HEK293T (cell line): ENCODE measurements around the gene C1QC.
"Not testable (repeated sequence)": the region's sequence is repeated elsewhere in the genome, so short reads cannot be mapped to it uniquely, and the experiment has no call there.

Experiments used
- CTCF ChIA-PET: fragments of 350-600 bp; formaldehyde crosslinking; extraction: SDS; loops from one replicate; lab custom pipeline; 2021; ENCODE audit warnings: antibody characterized with exemption, inconsistent platforms; lab: Yijun Ruan, JAX
- POLR2A ChIA-PET: fragments of 350-600 bp; formaldehyde crosslinking; extraction: SDS; loops from one replicate; lab custom pipeline; 2020; ENCODE audit warnings: antibody characterized with exemption, inconsistent platforms; lab: Yijun Ruan, JAX
- DNase-seq: peaks from one replicate; pipeline ENCODE4 v3.0.0; 2012; ENCODE audit warnings: mixed read lengths; ENCODE audit errors: extremely low spot score
- ARNT ChIP-seq: fragments of 450-650 bp; IDR thresholded peaks from 2 replicates; pipeline ENCODE4 v1.6.1; 2017; ENCODE audit warnings: mild to moderate bottlenecking
- BHLHE40 ChIP-seq: fragments of 450-650 bp; IDR thresholded peaks from 2 replicates; pipeline ENCODE4 v1.6.1; 2016; ENCODE audit warnings: mild to moderate bottlenecking, moderate library complexity, borderline replicate concordance
- CTBP1 ChIP-seq: fragments of 450-650 bp; IDR thresholded peaks from 2 replicates; pipeline ENCODE4 v1.6.1; 2016; ENCODE audit warnings: borderline replicate concordance
- ELF4 ChIP-seq: fragments of 450-650 bp; IDR thresholded peaks from 2 replicates; pipeline ENCODE4 v1.6.1; 2017; ENCODE audit warnings: antibody characterized with exemption
- FOXA1 ChIP-seq: fragments of 450-650 bp; IDR thresholded peaks from 2 replicates; pipeline ENCODE4 v1.6.1; 2016; ENCODE audit warnings: mild to moderate bottlenecking
- FOXK2 ChIP-seq: fragments of 450-650 bp; IDR thresholded peaks from 2 replicates; pipeline ENCODE4 v1.6.1; 2016; ENCODE audit warnings: mild to moderate bottlenecking
- FOXM1 ChIP-seq: fragments of 450-650 bp; IDR thresholded peaks from 2 replicates; pipeline ENCODE4 v1.6.1; 2017; ENCODE audit warnings: mild to moderate bottlenecking, borderline replicate concordance
- HDGF ChIP-seq: fragments of 450-650 bp; IDR thresholded peaks from 2 replicates; pipeline ENCODE4 v1.6.1; 2017; ENCODE audit warnings: antibody characterized with exemption, borderline replicate concordance
- L3MBTL2 ChIP-seq: fragments of 450-650 bp; conservative IDR thresholded peaks from 2 replicates; pipeline ENCODE4 v1.6.1; 2016; ENCODE audit warnings: mild to moderate bottlenecking
- LEF1 ChIP-seq: fragments of 450-650 bp; IDR thresholded peaks from 2 replicates; pipeline ENCODE4 v1.6.1; 2017; ENCODE audit warnings: mild to moderate bottlenecking, borderline replicate concordance
- NFRKB ChIP-seq: fragments of 450-650 bp; IDR thresholded peaks from 2 replicates; pipeline ENCODE4 v1.6.1; 2016; ENCODE audit warnings: mild to moderate bottlenecking, moderate library complexity
- PKNOX1 ChIP-seq: fragments of 450-650 bp; IDR thresholded peaks from 2 replicates; pipeline ENCODE4 v1.6.1; 2016
- SP1 ChIP-seq: fragments of 450-650 bp; IDR thresholded peaks from 2 replicates; pipeline ENCODE4 v1.6.1; 2017
- SUZ12 ChIP-seq: fragments of 450-650 bp; IDR thresholded peaks from 2 replicates; pipeline ENCODE4 v1.6.1; 2016; ENCODE audit warnings: mild to moderate bottlenecking
- TARDBP ChIP-seq: fragments of 450-650 bp; IDR thresholded peaks from 2 replicates; pipeline ENCODE4 v1.6.1; 2016
- ZNF384 ChIP-seq: fragments of 450-650 bp; IDR thresholded peaks from 2 replicates; pipeline ENCODE4 v1.6.1; 2016

Gene C1QC

GRCh38 chr1:22665752-22666151 is 22.3 kb downstream of the C1QC start:
- peak; percentile 53 for DNase-seq
- no peak for TF ChIP-seq NFRKB
- TF ChIP-seq CTBP1, result no peak
- no peak for TF ChIP-seq PKNOX1
- no peak for TF ChIP-seq TARDBP
- no peak for TF ChIP-seq BHLHE40
- TF ChIP-seq LEF1, result no peak
- no peak for TF ChIP-seq L3MBTL2
- TF ChIP-seq FOXA1, result no peak
- TF ChIP-seq SP1, result no peak
- TF ChIP-seq ELF4, result no peak
- TF ChIP-seq FOXM1, result no peak
- no peak for TF ChIP-seq HDGF
- TF ChIP-seq ARNT, result no peak
- ChIA-PET CTCF (interaction anchor here (1.4 kb wide), 1 partner anchor 265 kb away, joined by 4 read pairs; no protein-coding TSS in a partner anchor), POLR2A (no interaction called here)

- DNase-seq, result no peak
- TF ChIP-seq BHLHE40 (no peak), FOXM1 (no peak), ELF4 (no peak), CTBP1 (no peak), FOXK2 (no peak), SUZ12 (no peak), ZNF384 (no peak), ARNT (no peak)
- CTCF ChIA-PET, result interaction anchor here (1.4 kb wide), 1 partner anchor 264 kb away, joined by 4 read pairs; no protein-coding TSS in a partner anchor
- POLR2A ChIA-PET, result no interaction called here
Observed at GRCh38 chr1:22666412-22666811, 23.0 kb downstream of the C1QC start.

GRCh38 chr1:22668840-22669239 is 25.4 kb downstream of the C1QC start:
- CTCF ChIA-PET, POLR2A ChIA-PET, DNase-seq: not testable (repeated sequence)

GRCh38 chr1:22670352-22670975 is 27.0 kb downstream of the C1QC start:
- POLR2A ChIA-PET, result no interaction called here
- DNase-seq, result no peak
- CTCF ChIA-PET, result no interaction called here
- TF ChIP-seq L3MBTL2, result no peak
- no peak for TF ChIP-seq LEF1
- no peak for TF ChIP-seq PKNOX1
- TF ChIP-seq NFRKB, result no peak
- no peak for TF ChIP-seq TARDBP
- TF ChIP-seq CTBP1, result no peak

GRCh38 chr1:22671999-22672398 is 28.6 kb downstream of the C1QC start:
- ChIA-PET POLR2A (no interaction called here), CTCF (interaction anchor here (1.2 kb wide), 1 partner anchor 16 kb away, joined by 3 read pairs; no protein-coding TSS in a partner anchor)
- no peak for DNase-seq
- TF ChIP-seq PKNOX1 (no peak), L3MBTL2 (no peak)

GRCh38 chr1:22673486-22674409 is 30.3 kb downstream of the C1QC start:
- TF ChIP-seq HDGF (no peak), LEF1 (no peak), FOXA1 (no peak), SP1 (no peak), FOXM1 (no peak), FOXK2 (no peak), ARNT (no peak), CTBP1 (no peak), SUZ12 (no peak), NFRKB (no peak), ZNF384 (no peak), TARDBP (no peak), L3MBTL2 (no peak), BHLHE40 (no peak), PKNOX1 (no peak), ELF4 (no peak)
- POLR2A ChIA-PET, result no interaction called here
- peak; percentile 51 for DNase-seq
- CTCF ChIA-PET, result interaction anchor here (0.9 to 1.2 kb wide), 4 partner anchors 9 to 215 kb away, joined by 3 to 6 read pairs (median 3); no protein-coding TSS in a partner anchor
